Pulmonary artery endothelial cell (primary cell): Measurements from ENCODE around the gene PSMC3IP. TPM values are rescaled to one million over a fixed set of nuclear protein-coding genes. Genes with fewer than 3 reads are reported as not detected.
"Not testable (repeated sequence)": the region's sequence is repeated elsewhere in the genome, so short reads cannot be mapped to it uniquely, and the experiment has no call there.

Source experiments
- DNase-seq: peaks from one replicate; pipeline ENCODE4 v3.0.0-alpha.2; 2011; ENCODE audit warnings: low read depth, low spot score
- total RNA-seq: library from RNA; depleted of rRNA; stranded (reverse); fragments of >200 nt; gene quantifications from 2 replicates; pipeline ENCODE4 v1.2.3, GENCODE V29; 2014

Gene PSMC3IP
- total RNA-seq, 1 donor from 2014 or later = 7.6 TPM

- DNase-seq = not testable (repeated sequence)
Observed at GRCh38 chr17:42540558-42540957, 37.0 kb downstream of the PSMC3IP start.

GRCh38 chr17:42538482-42538881 is 39.0 kb downstream of the PSMC3IP start:
- no peak for DNase-seq

GRCh38 chr17:42537826-42538451 is 39.6 kb downstream of the PSMC3IP start:
- no peak for DNase-seq

GRCh38 chr17:42537156-42537805 is 40.2 kb downstream of the PSMC3IP start:
- DNase-seq = no peak

DNA sequence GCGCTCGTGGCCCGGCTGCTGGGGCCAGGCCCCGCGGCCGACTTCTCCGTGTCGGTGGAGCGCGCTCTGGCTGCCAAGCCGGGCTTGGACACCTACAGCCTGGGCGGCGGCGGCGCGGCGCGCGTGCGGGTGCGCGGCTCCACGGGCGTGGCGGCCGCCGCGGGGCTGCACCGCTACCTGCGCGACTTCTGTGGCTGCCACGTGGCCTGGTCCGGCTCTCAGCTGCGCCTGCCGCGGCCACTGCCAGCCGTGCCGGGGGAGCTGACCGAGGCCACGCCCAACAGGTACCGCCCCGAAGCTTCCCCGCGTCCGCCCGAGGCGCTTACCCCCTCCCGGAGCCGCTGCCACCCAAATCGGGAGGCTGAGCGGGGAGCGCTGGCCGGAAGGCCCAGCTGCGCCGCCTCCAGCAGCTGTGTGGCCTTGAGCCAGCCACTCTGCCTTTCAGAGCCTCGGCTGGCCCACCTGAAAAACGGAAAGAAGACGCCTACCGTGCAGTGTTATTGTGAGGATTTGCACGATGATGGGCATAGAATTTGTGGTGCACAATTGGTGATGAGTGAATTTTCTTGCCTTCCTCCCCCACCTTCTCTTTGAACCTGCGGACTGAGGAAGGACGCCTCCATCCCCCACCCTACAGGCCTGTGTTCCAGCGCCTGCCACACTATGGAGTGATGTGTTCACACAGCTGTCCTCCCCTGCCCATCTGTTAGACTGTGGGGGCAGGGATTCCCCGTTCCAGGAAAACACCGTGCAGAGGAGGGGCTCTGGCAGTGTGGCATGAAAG is 41.0 kb downstream of the PSMC3IP start:
- no peak for DNase-seq

DNA sequence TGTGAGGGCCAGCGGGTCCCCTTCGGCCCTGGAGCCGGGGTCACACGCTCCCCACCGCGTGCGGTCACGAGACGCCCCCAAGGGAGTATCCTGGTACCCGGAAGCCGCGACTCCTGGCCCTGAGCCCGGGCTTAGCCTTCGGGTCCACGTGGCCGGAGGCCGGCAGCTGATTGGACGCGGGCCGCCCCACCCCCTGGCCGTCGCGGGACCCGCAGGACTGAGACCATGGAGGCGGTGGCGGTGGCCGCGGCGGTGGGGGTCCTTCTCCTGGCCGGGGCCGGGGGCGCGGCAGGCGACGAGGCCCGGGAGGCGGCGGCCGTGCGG is 41.5 kb downstream of the PSMC3IP start, which contains the start of gene NAGLU:
Gene NAGLU, plus strand, starts transcription at position 194 of the 324 bp plus-strand sequence. Its CDS starts 32 bp downstream, at position 226.
- peak; percentile 58 for DNase-seq

- no peak for DNase-seq
Observed at GRCh38 chr17:42535155-42536047, 42.1 kb downstream of the PSMC3IP start.

- no peak for DNase-seq
Observed at GRCh38 chr17:42531455-42532354, 45.8 kb downstream of the PSMC3IP start.

GRCh38 chr17:42530952-42531454 is 46.5 kb downstream of the PSMC3IP start:
- no peak for DNase-seq

GRCh38 chr17:42529061-42529460 is 48.5 kb downstream of the PSMC3IP start:
- no peak for DNase-seq

- no peak for DNase-seq
Observed at GRCh38 chr17:42527932-42528331, 49.6 kb downstream of the PSMC3IP start.

GRCh38 chr17:42526031-42526444 is 51.5 kb downstream of the PSMC3IP start:
- DNase-seq = no peak

- DNase-seq = no peak
Observed at GRCh38 chr17:42525221-42525620, 52.3 kb downstream of the PSMC3IP start.

DNA sequence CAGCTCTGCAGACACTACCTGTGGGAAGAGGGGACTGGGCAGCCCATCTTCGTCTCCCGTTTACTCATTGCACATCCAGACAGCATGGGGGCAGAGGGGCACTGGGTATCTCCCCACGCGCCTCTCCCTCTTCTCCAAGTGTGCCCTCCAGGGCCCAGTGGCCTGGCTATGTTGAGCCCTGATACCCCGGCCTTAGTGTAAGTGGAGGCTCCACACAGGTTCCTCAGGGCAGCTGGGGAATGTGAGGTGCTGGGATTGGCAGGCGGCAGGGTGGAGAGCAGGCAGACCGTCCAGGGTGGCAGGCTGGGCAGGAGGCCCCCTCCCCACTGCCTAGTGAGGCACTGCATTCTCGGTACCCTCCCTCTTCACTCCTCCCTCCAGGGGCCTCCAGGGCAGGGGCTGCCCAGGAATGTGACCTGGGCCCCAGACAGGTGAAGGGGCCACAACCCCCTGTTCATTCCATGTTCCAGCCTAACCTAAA is 54.7 kb downstream of the PSMC3IP start:
- no peak for DNase-seq

Other genes starting within 250 kb of the PSMC3IP start
- gene STAT3, start 189.3 kb downstream of the PSMC3IP start, total RNA-seq = 99.0 and 132 TPM in 2 replicates
- 817 and 880 TPM in 2 replicates for gene CAVIN1, start 154.5 kb downstream of the PSMC3IP start, total RNA-seq
- gene ATP6V0A1, start 118.9 kb downstream of the PSMC3IP start, total RNA-seq = 20.8 and 21.9 TPM in 2 replicates
- gene NAGLU, start 41.5 kb downstream of the PSMC3IP start, total RNA-seq = 23.2 and 30.3 TPM in 2 replicates
- 0.18 and 0.79 TPM in 2 replicates for gene HSD17B1, start 24.8 kb downstream of the PSMC3IP start, total RNA-seq
- 13.8 and 14.5 TPM in 2 replicates for gene COASY, start 15.6 kb downstream of the PSMC3IP start, total RNA-seq
- gene MLX, start 10.6 kb downstream of the PSMC3IP start, total RNA-seq = 33.2 and 44.8 TPM in 2 replicates
- 52.4 and 54.0 TPM in 2 replicates for gene RETREG3, start 31.6 kb upstream of the PSMC3IP start, total RNA-seq
- gene TUBG1, start 32.0 kb upstream of the PSMC3IP start, total RNA-seq = 24.3 and 42.7 TPM in 2 replicates
- gene TUBG2, start 81.6 kb upstream of the PSMC3IP start, total RNA-seq = 3.6 and 4.4 TPM in 2 replicates
- gene PLEKHH3, start 99.3 kb upstream of the PSMC3IP start, total RNA-seq = 6.3 and 8.5 TPM in 2 replicates
- gene CCR10, start 104.1 kb upstream of the PSMC3IP start, total RNA-seq = 1.9 and 2.2 TPM in 2 replicates
- 30.9 and 35.4 TPM in 2 replicates for gene CNTNAP1, start 104.8 kb upstream of the PSMC3IP start, total RNA-seq
- 7.5 and 13.4 TPM in 2 replicates for gene EZH1, start 167.3 kb upstream of the PSMC3IP start, total RNA-seq
- gene RAMP2, start 183.5 kb upstream of the PSMC3IP start, total RNA-seq = 2.1 and 5.4 TPM in 2 replicates
- gene VPS25, start 195.7 kb upstream of the PSMC3IP start, total RNA-seq = 39.0 and 55.6 TPM in 2 replicates
- gene WNK4, start 202.9 kb upstream of the PSMC3IP start, total RNA-seq = 0.33 and 2.6 TPM in 2 replicates
- 71.8 and 73.5 TPM in 2 replicates for gene COA3, start 221.0 kb upstream of the PSMC3IP start, total RNA-seq
- 0.04 TPM in 1 of 2 replicates, not detected in the other for gene CNTD1, start 221.1 kb upstream of the PSMC3IP start, total RNA-seq
- gene BECN1, start 246.6 kb upstream of the PSMC3IP start, total RNA-seq = 172 and 180 TPM in 2 replicates